Measurements from ENCODE around the gene PTPRN2.

- TF ChIP-seq GATA2 (IDR thresholded peaks at IDR 0.05; ENCODE audit: low read depth, low read length): no peak
- TF ChIP-seq GATA3 (IDR thresholded peaks at IDR 0.05; ENCODE audit: low read depth, low read length): no peak
Measured at GRCh38 chr7:157564517-157565177, 1023.0 kb downstream of the PTPRN2 start.

Measured in SH-SY5Y (cell line).